Activated CD8-positive, alpha-beta memory T cell treated with anti-CD3 and anti-CD28 coated beads, Interleukin-2, amount 50 U/mL, for 24 hours (primary cell): ENCODE measurements around the gene SMU1.
"Not testable (repeated sequence)": the region's sequence is repeated elsewhere in the genome, so short reads cannot be mapped to it uniquely, and the experiment has no call there.

ENCODE experiments used
- DNase-seq: peaks from one replicate; pipeline ENCODE4 v3.0.0-alpha.2; 2020; ENCODE audit errors: extremely low read depth

The SMU1 gene

DNA sequence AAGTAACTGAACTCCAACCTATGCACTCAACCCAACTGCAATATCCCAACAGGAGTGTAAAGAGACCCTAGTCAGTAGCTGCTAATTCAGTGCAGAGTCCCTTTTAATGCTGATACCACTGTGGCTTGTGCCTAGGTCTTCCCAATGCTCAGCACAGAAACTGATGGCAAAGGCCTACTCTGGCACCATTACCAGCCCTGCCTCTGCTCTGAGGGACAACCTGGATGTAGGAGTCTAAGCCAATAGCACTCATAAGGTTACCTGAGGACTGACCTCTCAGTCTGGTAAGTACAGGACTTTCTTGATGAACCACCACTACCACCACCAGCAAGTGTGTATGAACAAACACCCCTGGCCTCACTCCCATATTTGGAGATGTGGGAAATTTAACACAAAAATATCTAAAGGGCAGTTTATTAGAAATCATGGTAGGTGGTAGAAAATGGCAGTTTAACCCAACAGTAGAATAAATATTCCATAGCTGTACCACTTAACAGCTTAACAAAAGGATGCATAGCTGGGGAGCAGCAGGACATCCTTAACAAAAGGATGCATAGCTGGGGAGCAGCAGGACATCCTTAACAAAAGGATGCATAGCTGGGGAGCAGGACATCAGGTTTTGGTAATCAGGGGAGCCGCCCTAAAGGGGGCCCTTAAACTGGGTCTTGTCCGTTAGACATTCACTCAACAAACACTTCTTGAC lies 62.4 kb downstream of the SMU1 start:
- DNase-seq = no peak

DNA sequence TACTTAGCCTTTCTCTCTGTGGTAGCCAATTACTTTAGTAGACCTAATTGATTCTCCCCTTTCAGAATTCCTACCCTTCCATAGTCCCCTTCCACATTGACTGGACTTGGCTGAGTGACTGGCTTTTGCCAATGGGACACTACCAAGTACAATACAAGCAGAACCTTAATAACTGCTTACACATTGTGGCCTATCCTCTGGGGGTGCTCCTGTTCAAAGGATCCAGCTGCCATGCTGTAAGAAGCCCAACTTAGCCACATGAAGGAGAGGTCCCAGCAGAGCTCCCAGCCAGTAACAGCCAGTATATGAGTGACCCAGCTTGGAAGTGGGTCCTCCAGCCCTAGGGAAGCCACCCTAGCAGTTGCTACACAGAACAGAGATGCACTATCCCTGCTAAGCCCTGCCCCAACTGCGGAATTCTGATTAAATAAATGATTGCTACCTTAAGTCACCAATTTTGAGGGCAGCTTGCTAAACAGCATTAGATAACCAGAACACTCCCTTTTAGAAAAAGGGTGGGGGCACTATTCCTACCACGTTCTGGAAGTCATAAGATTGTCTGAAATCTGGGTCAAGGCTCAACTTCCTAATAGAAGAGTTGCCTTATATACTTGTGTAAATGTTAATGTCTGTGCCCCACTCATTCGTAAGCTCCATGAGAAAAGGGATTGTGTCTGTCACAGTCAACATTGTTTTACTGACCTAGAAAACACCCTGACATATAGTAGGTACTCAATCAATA lies 64.0 kb downstream of the SMU1 start:
- DNase-seq = no peak

DNA sequence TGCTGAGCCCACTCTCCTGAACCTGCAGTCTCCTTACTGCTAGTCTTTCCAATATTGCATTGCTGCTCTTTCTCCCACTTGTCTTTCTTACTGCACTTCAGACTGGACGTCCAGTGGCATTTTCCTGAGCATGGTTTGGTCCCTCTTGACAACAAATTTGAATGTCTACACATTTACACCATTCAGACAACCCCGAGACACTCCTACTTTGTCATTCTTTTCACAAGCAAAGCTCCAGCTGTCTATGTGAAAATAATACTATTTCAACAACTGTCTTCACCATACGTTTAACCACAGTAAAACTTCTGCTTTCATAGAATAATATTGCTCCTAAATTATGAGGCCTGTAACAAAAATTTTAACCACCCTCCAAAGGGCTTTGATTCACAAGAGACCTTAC lies 64.6 kb downstream of the SMU1 start:
- no peak for DNase-seq

DNA sequence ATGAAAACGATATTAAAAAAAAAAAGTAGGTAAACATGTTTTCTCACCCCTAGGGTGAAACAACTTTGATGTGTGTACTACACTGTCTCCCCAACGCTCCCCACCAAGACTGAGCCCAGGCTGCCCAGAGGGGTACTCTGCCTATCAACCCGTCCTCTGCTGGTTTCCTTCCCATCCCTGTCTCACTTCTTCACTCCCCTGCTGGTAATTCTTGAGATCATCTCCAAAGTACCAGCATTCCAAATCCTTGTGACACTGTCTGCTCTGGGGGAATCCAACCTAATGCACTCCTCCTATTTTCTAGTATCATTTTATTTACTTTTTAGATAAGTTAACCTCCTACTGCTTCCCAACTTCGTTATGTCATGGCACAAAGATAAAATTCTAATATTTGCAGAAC lies 68.7 kb downstream of the SMU1 start:
- no peak for DNase-seq

DNA sequence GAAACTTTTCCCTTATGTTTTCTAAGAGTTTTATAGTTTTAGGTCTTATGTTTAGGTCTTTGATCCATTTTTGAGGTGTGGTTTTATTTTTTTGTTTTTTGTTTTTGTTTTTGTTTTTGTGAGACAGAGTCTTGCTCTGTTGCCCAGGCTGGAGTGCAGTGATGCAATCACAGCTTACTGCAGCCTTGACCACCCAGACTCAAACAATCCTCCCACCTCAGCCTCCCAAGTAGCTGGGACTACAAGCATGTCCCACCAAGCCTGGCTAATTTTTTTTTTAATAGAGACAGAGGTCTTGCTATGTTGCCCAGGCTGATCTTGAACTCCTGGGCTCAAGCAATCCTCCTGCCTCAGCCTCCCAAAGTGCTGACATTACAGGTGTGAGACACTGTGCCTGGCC lies 71.1 kb downstream of the SMU1 start:
- DNase-seq = not testable (repeated sequence)

DNA sequence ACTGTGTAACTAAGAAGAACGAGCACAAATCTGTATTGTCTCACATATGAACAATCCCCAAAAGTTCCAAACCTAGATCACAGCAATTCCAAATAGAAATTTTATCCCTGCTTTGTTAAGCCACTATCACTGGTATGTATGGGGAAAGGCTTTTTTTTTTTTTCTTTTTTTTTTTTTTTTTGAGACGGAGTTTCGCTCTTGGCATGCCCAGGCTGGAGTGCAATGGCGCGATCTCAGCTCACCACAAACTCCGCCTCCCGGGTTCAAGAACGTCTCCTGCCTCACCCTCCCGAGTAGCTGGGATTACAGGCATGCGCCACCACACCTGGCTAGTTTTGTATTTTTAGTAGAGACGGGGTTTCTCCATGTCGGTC lies 75.8 kb downstream of the SMU1 start:
- not testable (repeated sequence) for DNase-seq

DNA sequence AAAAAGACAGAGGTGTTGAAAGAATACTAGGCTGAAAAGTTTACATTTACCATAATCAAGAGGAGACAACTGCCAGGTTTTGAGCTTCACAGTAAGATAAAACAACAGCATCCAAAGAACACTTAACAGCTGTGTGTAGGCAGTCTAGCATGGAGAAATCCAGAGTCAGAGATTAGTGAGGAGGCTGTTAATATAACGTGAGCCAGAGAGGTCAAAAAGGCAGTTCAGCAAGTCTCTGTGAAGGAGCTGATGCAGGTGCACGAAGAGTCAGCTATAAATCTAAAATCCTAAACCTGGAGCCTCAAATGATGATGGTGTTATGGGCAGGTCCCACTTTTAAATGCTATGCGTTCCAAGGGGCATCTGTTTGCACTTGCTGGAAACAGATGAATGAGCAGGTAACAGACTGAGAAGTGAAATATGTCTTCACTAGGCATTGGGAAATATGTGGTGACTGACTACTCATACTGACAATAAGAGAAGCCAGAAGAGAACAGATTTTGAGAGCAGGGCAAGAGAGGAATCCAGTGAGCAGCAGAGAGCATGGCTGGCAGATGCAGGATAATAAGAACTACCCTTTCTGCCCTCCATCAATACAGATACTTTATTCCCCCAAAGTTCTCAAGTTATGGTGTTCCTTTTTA lies 83.8 kb downstream of the SMU1 start:
- no peak for DNase-seq

DNA sequence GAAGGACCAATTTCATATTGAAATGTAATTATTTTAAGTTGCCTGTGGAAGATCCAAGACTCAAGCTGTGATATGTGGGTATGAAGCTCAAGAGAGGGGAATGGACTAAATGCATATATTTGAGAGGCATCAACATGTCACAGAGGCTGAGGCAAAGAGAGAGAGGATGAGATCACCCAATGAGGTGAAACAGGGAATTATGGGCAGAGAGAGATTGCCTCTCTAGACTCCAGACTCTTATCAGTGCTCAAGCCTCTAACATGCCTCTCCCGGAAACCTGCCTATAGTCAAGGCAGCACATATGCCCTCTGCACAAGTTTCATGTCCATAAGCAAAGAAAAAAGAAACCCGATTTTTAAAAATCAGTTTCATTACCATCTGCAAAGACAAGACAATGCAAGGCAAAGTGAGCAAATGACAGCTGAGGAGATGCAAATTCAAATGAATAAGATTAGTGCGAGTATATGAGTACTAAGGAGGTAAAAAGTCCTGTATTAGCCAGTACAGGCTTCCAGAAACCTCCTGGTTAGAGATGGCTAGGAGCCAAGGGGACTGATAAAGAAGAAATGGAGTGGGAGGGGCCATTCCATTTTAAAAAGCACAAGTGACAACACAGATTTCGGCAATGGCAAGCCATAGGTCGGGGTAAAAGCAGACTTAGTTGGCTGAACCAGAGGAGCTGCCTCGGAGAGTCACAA lies 84.4 kb downstream of the SMU1 start:
- DNase-seq = no peak
